PC-3 (cell line): ENCODE measurements around the gene GCM1. TPM values are rescaled to one million over a fixed set of nuclear protein-coding genes. Genes with fewer than 3 reads are reported as not detected.

ENCODE experiments used
- ATAC-seq: fragments of 200-7000 bp; cut with Tn5 transposase; 2 replicates; pipeline ENCODE4 v1.9.1; 2020; ENCODE audit warnings: mild to moderate bottlenecking, moderate library complexity
- BruUV-seq: library from RNA; stranded (reverse); fragments of 400-500 nt; replicated peaks from 2 replicates; lab custom pipeline; 2021; lab: Mats Ljungman, UMichigan
- CTCF ChIA-PET: fragments of 300-600 bp; sonication (Branson Sonifier 250); formaldehyde crosslinking; loops from one replicate; lab custom pipeline; 2022; ENCODE audit warnings: antibody characterized with exemption; lab: Charles Lee
- POLR2A ChIA-PET: fragments of 300-600 bp; sonication (Branson Sonifier 250); formaldehyde crosslinking; loops from one replicate; lab custom pipeline; 2022; ENCODE audit warnings: antibody characterized with exemption; ENCODE audit not compliant: unreplicated experiment; lab: Charles Lee
- DNase-seq: peaks from one replicate; pipeline ENCODE4 v3.0.0-alpha.2; 2015
- H2AFZ ChIP-seq: fragments of 300-600 bp; sonication (generic); 2 replicates; pipeline ENCODE4 v1.6.0; 2016; ENCODE audit warnings: antibody characterized with exemption, low read length
- H3F3A ChIP-seq: fragments of 300-600 bp; sonication (generic); one replicate; pipeline ENCODE4 v1.6.0; 2017; ENCODE audit warnings: antibody characterized with exemption, low read length, control low read depth, mild to moderate bottlenecking; ENCODE audit not compliant: unreplicated experiment
- H3K27ac ChIP-seq: fragments of 300-600 bp; sonication (generic); 2 replicates; pipeline ENCODE4 v1.5.1; 2016; ENCODE audit warnings: mild to moderate bottlenecking, low read length
- H3K27me3 ChIP-seq: fragments of 300-600 bp; sonication (generic); 2 replicates; pipeline ENCODE4 v1.6.1; 2016; ENCODE audit warnings: low read length, mixed read lengths
- H3K36me3 ChIP-seq: fragments of 300-600 bp; sonication (generic); 2 replicates; pipeline ENCODE4 v1.6.1; 2016; ENCODE audit warnings: low read depth, mixed run types, low read length, mixed read lengths
- H3K4me1 ChIP-seq: fragments of 300-600 bp; sonication (generic); 2 replicates; pipeline ENCODE4 v1.5.1; 2016; ENCODE audit warnings: low read length; ENCODE audit not compliant: insufficient read depth
- H3K4me2 ChIP-seq: fragments of 300-600 bp; sonication (generic); 2 replicates; pipeline ENCODE4 v1.6.0; 2016; ENCODE audit warnings: low read length
- H3K4me3 ChIP-seq: fragments of 300-600 bp; sonication (generic); 2 replicates; pipeline ENCODE4 v1.5.1; 2016; ENCODE audit warnings: mild to moderate bottlenecking, low read length, mixed read lengths
- H3K79me2 ChIP-seq: fragments of 300-600 bp; sonication (generic); 2 replicates; pipeline ENCODE4 v1.6.1; 2017; ENCODE audit warnings: low read length, mixed read lengths
- H3K9ac ChIP-seq: fragments of 300-600 bp; sonication (generic); 2 replicates; pipeline ENCODE4 v1.6.0; 2016; ENCODE audit warnings: mild to moderate bottlenecking, low read length
- H3K9me2 ChIP-seq: fragments of 300-600 bp; sonication (generic); replicated peaks from 2 replicates; pipeline ENCODE4 v1.6.1; 2016; ENCODE audit warnings: mixed run types, low read length, mixed read lengths
- H3K9me3 ChIP-seq: fragments of 300-600 bp; sonication (generic); 2 replicates; pipeline ENCODE4 v1.6.1; 2016; ENCODE audit warnings: low read length, mixed read lengths
- H4K20me1 ChIP-seq: fragments of 300-600 bp; sonication (generic); 2 replicates; pipeline ENCODE4 v1.6.1; 2016; ENCODE audit warnings: low read length, mixed read lengths
- CTCF ChIP-seq: fragments of 300-600 bp; sonication (generic); conservative IDR thresholded peaks from 2 replicates; pipeline ENCODE4 v1.5.1; 2017; ENCODE audit warnings: antibody characterized with exemption, low read depth, mild to moderate bottlenecking, low read length
- EZH2 ChIP-seq: fragments of 300-600 bp; sonication (generic); IDR thresholded peaks from one replicate; pipeline ENCODE4 v1.6.1; 2017; ENCODE audit warnings: antibody characterized with exemption, mild to moderate bottlenecking, low read length; ENCODE audit not compliant: unreplicated experiment
- EZH2phosphoT487 ChIP-seq: fragments of 300-600 bp; sonication (generic); IDR thresholded peaks from 2 replicates; pipeline ENCODE4 v1.6.1; 2018; ENCODE audit warnings: mild to moderate bottlenecking, antibody characterized with exemption, low read length, borderline replicate concordance
- intact Hi-C: fragments of 100-400 bp; cut with micrococcal nuclease; formaldehyde crosslinking; loops from 2 replicates; pipeline ENCODE4 v1.9.0; 2023
- total RNA-seq: library from RNA; depleted of rRNA; stranded (reverse); fragments of >200 nt; gene quantifications from 2 replicates; pipeline ENCODE4 v1.2.3, GENCODE V29; 2014

GCM1 gene
- total RNA-seq, 1 experiment from 2014 or later: not detected

DNA sequence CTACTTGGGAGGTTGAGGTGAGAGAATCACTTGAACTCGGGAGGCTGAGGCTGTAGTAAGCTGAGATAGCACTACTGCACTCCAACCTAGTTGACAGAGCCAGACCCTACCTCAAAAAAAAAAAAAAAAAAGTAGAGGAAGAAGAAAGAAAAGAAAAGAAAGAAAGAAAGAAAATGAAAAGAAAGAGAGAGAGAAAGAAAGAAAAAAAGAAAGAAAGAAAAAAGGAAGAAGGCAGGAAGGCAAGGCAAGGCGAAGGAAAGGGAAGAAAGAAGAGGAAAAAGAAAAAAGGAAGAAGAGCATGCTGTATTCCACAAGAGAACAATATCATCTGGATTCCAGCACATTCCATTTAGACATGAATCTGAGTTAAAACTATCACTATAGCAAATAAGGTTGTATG lies 3.8 kb downstream of the GCM1 start:
- Histone ChIP-seq H3K4me2 (no peak overlapping the region), H4K20me1 (no peaks in the 10 kb centered on the region), H3K27me3 (no peaks in the 10 kb centered on the region), H2AFZ (no peak overlapping the region), H3K79me2 (no peaks in the 10 kb centered on the region), H3K36me3 (no peaks in the 10 kb centered on the region), H3K9me3 (no peaks in the 10 kb centered on the region), H3F3A (no peaks in the 10 kb centered on the region), H3K27ac (no peak overlapping the region), H3K9me2 (no peaks in the 10 kb centered on the region), H3K4me3 (no peak overlapping the region), H3K4me1 (no peaks in the 10 kb centered on the region), H3K9ac (no peak overlapping the region)
- no TSS peak for BruUV-seq
- DNase-seq (no peak), ATAC-seq (no peak)
- intact Hi-C loops: no loop called here
- CTCF ChIA-PET: no interaction called here
- POLR2A ChIA-PET: no interaction called here
- TF ChIP-seq CTCF (no peak), EZH2phosphoT487 (no peak), EZH2 (no peak)

GRCh38 chr6:53143710-53144109 lies 4.9 kb downstream of the GCM1 start:
- no peaks in the 10 kb centered on the region for H3K36me3 ChIP-seq
- no peaks in the 10 kb centered on the region for H3K9me2 ChIP-seq
- no peak overlapping the region for H3K9ac ChIP-seq
- no TSS peak for BruUV-seq
- no peak overlapping the region for H2AFZ ChIP-seq
- POLR2A ChIA-PET: no interaction called here
- DNase-seq (no peak), ATAC-seq (no peak)
- no peak for TF ChIP-seq CTCF
- TF ChIP-seq EZH2phosphoT487: no peak
- no peak for TF ChIP-seq EZH2
- no peaks in the 10 kb centered on the region for H4K20me1 ChIP-seq
- CTCF ChIA-PET: no interaction called here
- H3K27ac ChIP-seq: no peak overlapping the region
- no peaks in the 10 kb centered on the region for H3K4me1 ChIP-seq
- intact Hi-C loops: no loop called here
- no peaks in the 10 kb centered on the region for H3K79me2 ChIP-seq
- no peaks in the 10 kb centered on the region for H3F3A ChIP-seq
- no peaks in the 10 kb centered on the region for H3K27me3 ChIP-seq
- H3K4me3 ChIP-seq: no peak overlapping the region
- no peak overlapping the region for H3K4me2 ChIP-seq
- no peaks in the 10 kb centered on the region for H3K9me3 ChIP-seq

DNA sequence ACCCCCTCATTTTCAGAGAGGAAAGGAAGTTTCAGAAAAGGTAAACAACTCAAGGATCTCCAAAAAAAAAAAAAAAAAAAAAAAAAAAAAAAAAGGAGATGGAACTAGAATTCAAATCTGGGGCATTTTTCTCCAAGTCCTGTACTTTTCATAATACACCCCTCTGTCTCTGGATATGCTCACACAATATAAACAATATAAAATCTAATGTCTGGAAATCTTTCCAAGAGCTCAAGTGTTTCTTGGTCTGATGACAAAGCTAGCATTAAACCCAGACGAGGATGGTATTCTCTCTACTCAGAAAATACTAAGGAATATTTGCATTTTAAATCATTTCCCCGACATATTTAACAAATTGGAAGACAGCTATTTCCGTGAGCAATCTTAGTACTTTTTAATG lies 5.8 kb downstream of the GCM1 start:
- Histone ChIP-seq H4K20me1 (no peaks in the 10 kb centered on the region), H3K79me2 (no peaks in the 10 kb centered on the region), H3K27me3 (no peaks in the 10 kb centered on the region), H2AFZ (no peak overlapping the region), H3F3A (no peaks in the 10 kb centered on the region), H3K4me3 (no peak overlapping the region), H3K27ac (no peak overlapping the region), H3K9me3 (no peaks in the 10 kb centered on the region), H3K36me3 (no peaks in the 10 kb centered on the region), H3K4me2 (no peak overlapping the region), H3K9ac (no peak overlapping the region), H3K4me1 (no peaks in the 10 kb centered on the region), H3K9me2 (no peaks in the 10 kb centered on the region)
- TF ChIP-seq EZH2phosphoT487: no peak
- TF ChIP-seq EZH2: no peak
- TF ChIP-seq CTCF: no peak
- intact Hi-C loops: no loop called here
- BruUV-seq: no TSS peak
- DNase-seq (no peak), ATAC-seq (no peak)
- ChIA-PET POLR2A (no interaction called here), CTCF (no interaction called here)
